Keratinocyte (primary cell): Measurements from ENCODE around the gene C2orf81. TPM values are rescaled to one million over a fixed set of nuclear protein-coding genes. Genes with fewer than 3 reads are reported as not detected.

Experiments used
- DNase-seq: peaks from one replicate; pipeline ENCODE4 v3.0.0-alpha.2; 2011; ENCODE audit warnings: low read depth, missing footprints, low spot score
- FAIRE-seq: peaks from 2 replicates; lab custom pipeline; 2011; peaks lifted over from hg19 to GRCh38; lab: Jason Lieb, UNC
- H2AFZ ChIP-seq: 2 replicates; pipeline ENCODE4 v1.6.0; 2012; ENCODE audit warnings: low read length, control low read depth, inconsistent platforms; ENCODE audit not compliant: control insufficient read depth
- H3K27ac ChIP-seq: 2 replicates; pipeline ENCODE4 v1.5.1; 2011; ENCODE audit warnings: low read length; ENCODE audit not compliant: control insufficient read depth, insufficient read depth
- H3K27me3 ChIP-seq: 3 replicates; pipeline ENCODE4 v1.6.0; 2011; ENCODE audit warnings: low read length; ENCODE audit not compliant: control insufficient read depth, insufficient read depth; ENCODE audit errors: extremely low read depth
- H3K36me3 ChIP-seq, 2 experiments: 2 replicates in 1 of 2; 3 replicates in 1 of 2; pipeline ENCODE4 v1.5.1; 2011; ENCODE audit warnings: low read length in 2 of 2, mild to moderate bottlenecking in 1 of 2; ENCODE audit not compliant: control insufficient read depth in 2 of 2, insufficient read depth in 2 of 2; ENCODE audit errors: extremely low read depth in 1 of 2
- H3K4me1 ChIP-seq: 3 replicates; pipeline ENCODE4 v1.5.1; 2011; ENCODE audit warnings: low read length; ENCODE audit not compliant: control insufficient read depth, insufficient read depth; ENCODE audit errors: extremely low read depth
- H3K4me2 ChIP-seq: 3 replicates; pipeline ENCODE4 v1.6.0; 2011; ENCODE audit warnings: low read depth, low read length; ENCODE audit not compliant: control insufficient read depth, insufficient read depth; ENCODE audit errors: extremely low read depth
- H3K4me3 ChIP-seq, 3 experiments: fragments of 200-600 bp in 1 of 3; sonication (generic) in 1 of 3; 2 replicates in 2 of 3; 3 replicates in 1 of 3; pipeline ENCODE4 v1.5.1; 2011 to 2016; ENCODE audit warnings: low read length in 3 of 3, mild to moderate bottlenecking in 3 of 3, control low read depth in 2 of 3, inconsistent platforms in 1 of 3, low read depth in 1 of 3, mixed read lengths in 1 of 3, mixed run types in 1 of 3, moderate library complexity in 1 of 3; ENCODE audit not compliant: control insufficient read depth in 2 of 3, insufficient read depth in 2 of 3; ENCODE audit errors: extremely low read depth in 1 of 3
- H3K79me2 ChIP-seq: 2 replicates; pipeline ENCODE4 v1.6.0; 2012; ENCODE audit warnings: low read length; ENCODE audit not compliant: control insufficient read depth, insufficient read depth
- H3K9ac ChIP-seq: 3 replicates; pipeline ENCODE4 v1.6.0; 2011; ENCODE audit warnings: low read length; ENCODE audit not compliant: control insufficient read depth, insufficient read depth; ENCODE audit errors: extremely low read depth
- H3K9me1 ChIP-seq: 3 replicates; pipeline ENCODE4 v1.6.0; 2011; ENCODE audit warnings: low read length; ENCODE audit not compliant: control insufficient read depth, insufficient read depth; ENCODE audit errors: extremely low read depth
- H3K9me3 ChIP-seq: 2 replicates; pipeline ENCODE4 v1.5.1; 2012; ENCODE audit warnings: low read depth, low read length; ENCODE audit not compliant: control insufficient read depth
- H4K20me1 ChIP-seq: 3 replicates; pipeline ENCODE4 v1.6.0; 2011; ENCODE audit warnings: low read length; ENCODE audit not compliant: control insufficient read depth, insufficient read depth; ENCODE audit errors: extremely low read depth
- CTCF ChIP-seq, 3 experiments: IDR thresholded peaks in 1 of 3; conservative IDR thresholded peaks in 1 of 3; optimal IDR thresholded peaks in 1 of 3; 2 replicates in 2 of 3; 3 replicates in 1 of 3; pipeline versions ENCODE3 to v1.5.1; 2011; ENCODE audit warnings: low read length in 3 of 3, mild to moderate bottlenecking in 3 of 3, moderate library complexity in 2 of 3, control low read depth in 1 of 3, inconsistent platforms in 1 of 3; ENCODE audit not compliant: insufficient read depth in 2 of 3; ENCODE audit errors: extremely low read depth in 1 of 3
- EZH2 ChIP-seq: IDR thresholded peaks from one replicate; pipeline ENCODE4 v1.6.1; 2012; ENCODE audit warnings: inconsistent platforms, mild to moderate bottlenecking, low read length, moderate library complexity
- dilution Hi-C: fragments of 300-500 bp; cut with MboI; formaldehyde crosslinking; loops from one replicate; pipeline ENCODE4 v1.7.0; 2020; ENCODE audit warnings: low sequenced_read_pairs; ENCODE audit not compliant: extremely low pct_ligation_motif_present
- polyA plus RNA-seq, 5 experiments: library from polyadenylated mRNA; depleted of rRNA in 3 of 5; stranded (reverse) in 3 of 5; stranded (forward) in 1 of 5; unstranded in 1 of 5; fragments of >200 nt; gene quantifications; 1 replicate in 1 of 5; 2 replicates in 3 of 5; 3 replicates in 1 of 5; pipeline versions ENCODE4 v1.2.1 to v1.2.3, GENCODE V29; 2011 to 2012; ENCODE audit warnings: missing spikeins in 2 of 5, low read depth in 1 of 5, low replicate concordance in 1 of 5

Gene C2orf81
- polyA plus RNA-seq, 1 donor (not counting 4 experiments of a cell fraction or from before 2014, with no cell fraction given), result 0.58 TPM

DNA sequence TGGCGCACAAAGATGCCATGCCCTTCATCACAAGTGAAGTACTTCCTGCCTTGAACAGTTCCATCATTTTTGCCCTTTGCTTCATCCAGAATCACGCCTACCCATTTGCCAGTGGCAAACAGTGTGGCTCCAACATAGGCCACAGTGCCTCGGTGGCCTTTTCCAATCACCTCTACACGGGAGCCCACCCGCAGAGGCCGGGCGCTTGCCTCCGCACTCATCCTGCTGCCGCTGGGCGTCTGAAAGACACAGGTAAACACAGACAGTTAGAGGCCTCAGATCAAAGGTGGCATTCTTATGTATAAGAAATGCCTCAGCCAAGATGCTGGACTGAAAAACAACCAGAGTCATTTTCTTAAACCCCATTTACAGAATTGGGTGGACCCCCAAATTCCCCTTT lies 43.4 kb downstream of the C2orf81 start:
- Histone ChIP-seq H3K4me1 (peaks cover 23% of the 10 kb centered on the region), H2AFZ (no peak overlapping the region), H3K27me3 (no peaks in the 10 kb centered on the region), H3K4me3 (no peak overlapping the region), H3K79me2 (peaks cover 43% of the 10 kb centered on the region), H3K36me3 (peaks cover 19 to 20% of the 10 kb centered on the region in 2 experiments), H3K9me1 (peaks cover 4% of the 10 kb centered on the region), H3K9ac (no peak overlapping the region), H3K4me2 (no peak overlapping the region), H3K27ac (no peak overlapping the region), H3K9me3 (no peaks in the 10 kb centered on the region), H4K20me1 (peaks cover 18% of the 10 kb centered on the region)
- FAIRE-seq, result no peak
- TF ChIP-seq CTCF (optimal IDR thresholded peaks at IDR 0.05 in 1 of 3, IDR thresholded peaks at IDR 0.05 in 1 of 3, conservative IDR thresholded peaks at IDR 0.05 in 1 of 3; ENCODE audit: extremely low read depth in 1 of 3, insufficient read depth in 2 of 3, low read length in 3 of 3) (no peak), EZH2 (no peak)
- no peak for DNase-seq
- dilution Hi-C loops, result no loop called here

DNA sequence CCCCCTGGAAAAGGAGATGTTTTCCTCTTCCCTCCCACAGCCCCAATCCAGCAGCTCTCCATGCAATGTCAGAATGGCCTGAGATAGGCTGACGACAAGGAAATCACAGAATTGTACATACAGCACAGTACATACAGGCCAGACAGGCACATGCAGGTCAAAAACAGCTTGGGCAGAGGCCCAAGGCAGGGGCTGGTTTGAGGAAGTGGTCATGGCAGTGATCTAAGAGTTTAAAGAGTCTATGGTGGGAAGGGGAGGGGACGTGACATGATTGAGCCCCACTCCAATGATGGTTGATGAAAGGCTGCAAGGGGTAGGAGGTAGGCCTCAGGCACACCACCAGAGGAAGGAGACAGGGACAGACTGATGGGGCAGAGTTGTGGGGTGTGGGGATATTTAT lies 45.6 kb downstream of the C2orf81 start:
- FAIRE-seq (no peak), DNase-seq (no peak)
- TF ChIP-seq EZH2 (no peak), CTCF (optimal IDR thresholded peaks at IDR 0.05 in 1 of 3, IDR thresholded peaks at IDR 0.05 in 1 of 3, conservative IDR thresholded peaks at IDR 0.05 in 1 of 3; ENCODE audit: extremely low read depth in 1 of 3, insufficient read depth in 2 of 3, low read length in 3 of 3) (no peak)
- Histone ChIP-seq H3K27ac (no peak overlapping the region), H3K9me3 (no peaks in the 10 kb centered on the region), H3K9ac (no peak overlapping the region), H3K9me1 (peaks cover 4% of the 10 kb centered on the region), H3K27me3 (no peaks in the 10 kb centered on the region), H4K20me1 (peaks cover 18% of the 10 kb centered on the region), H3K79me2 (peaks cover 34% of the 10 kb centered on the region), H3K4me2 (no peak overlapping the region), H3K36me3 (peaks cover 28 to 29% of the 10 kb centered on the region in 2 experiments), H3K4me3 (no peak overlapping the region), H2AFZ (no peak overlapping the region), H3K4me1 (peaks cover 28% of the 10 kb centered on the region)
- dilution Hi-C loops, result no loop called here
